SKM-1 (cell line): Measurements from ENCODE around the gene EREG.

ENCODE experiments used
- DNase-seq: peaks from one replicate; lab custom pipeline; 2025; ENCODE audit not compliant: unreplicated experiment; lab: John Stamatoyannopoulos, UW

EREG gene

GRCh38 chr4:74423104-74423503 is 58.2 kb downstream of the EREG start:
- DNase-seq: no peak

- no peak for DNase-seq
Measured at GRCh38 chr4:74424111-74424510, 59.2 kb downstream of the EREG start.

- no peak for DNase-seq
Measured at GRCh38 chr4:74426101-74426500, 61.2 kb downstream of the EREG start.

GRCh38 chr4:74428276-74428675 is 63.3 kb downstream of the EREG start:
- DNase-seq: no peak

- no peak for DNase-seq
Measured at GRCh38 chr4:74431113-74431826, 66.3 kb downstream of the EREG start.

- no peak for DNase-seq
Measured at GRCh38 chr4:74433043-74433442, 68.1 kb downstream of the EREG start.

- DNase-seq: no peak
Measured at GRCh38 chr4:74433541-74434172, 68.7 kb downstream of the EREG start.

- DNase-seq: no peak
Measured at GRCh38 chr4:74435296-74435695, 70.4 kb downstream of the EREG start.

GRCh38 chr4:74437866-74438265 is 72.9 kb downstream of the EREG start:
- no peak for DNase-seq
